ENCODE data around the gene KMT5B. TPM values are rescaled to one million over a fixed set of nuclear protein-coding genes. Genes with fewer than 3 reads are reported as not detected.
A peak's percentile ranks its signal among the peaks of the same experiment; 100 is the strongest.

Gene KMT5B
- total and polyA plus RNA-seq, 2 experiments from 2014 or later = 26.4 to 31.0 TPM

GRCh38 chr11:68135161-68135560, 77.9 kb downstream of the KMT5B start:
- peaks cover 10% of the 10 kb centered on the region for H3K36me3 ChIP-seq (ENCODE audit: insufficient read depth)
- peaks cover 60% of the 10 kb centered on the region for H3K9me3 Mint-ChIP-seq
- H3K27ac Mint-ChIP-seq = no peak overlapping the region
- no peaks in the 10 kb centered on the region for H3K27me3 ChIP-seq (ENCODE audit: insufficient read depth)
- TF ChIP-seq STAT1 (IDR thresholded peaks at IDR 0.05; ENCODE audit: unreplicated experiment) = no peak
- H3K4me1 Mint-ChIP-seq = peaks cover 3% of the 10 kb centered on the region; the same call in 1 of the 3 replicates
- no peaks in the 10 kb centered on the region for H3K9me2 ChIP-seq (ENCODE audit: insufficient read depth)
- no peaks in the 10 kb centered on the region for H3F3A ChIP-seq (replicated peaks; ENCODE audit: low read depth)
- no peaks in the 10 kb centered on the region for H3K4me1 ChIP-seq (ENCODE audit: insufficient read depth)
- peaks cover 11% of the 10 kb centered on the region for H3K27me3 Mint-ChIP-seq (ENCODE audit: insufficient read depth, low read depth, poor library complexity)
- no peak overlapping the region for H2AFZ ChIP-seq
- no peak for ATAC-seq
- no peaks in the 10 kb centered on the region for H4K20me1 ChIP-seq (replicated peaks; ENCODE audit: insufficient read depth)
- H3K27ac ChIP-seq (ENCODE audit: low read depth) = no peak overlapping the region
- no peaks in the 10 kb centered on the region for H3K79me2 ChIP-seq (replicated peaks; ENCODE audit: insufficient read depth)
- H3K4me3 Mint-ChIP-seq = no peak overlapping the region
- H3K4me3 ChIP-seq = no peak overlapping the region
- peaks cover 42% of the 10 kb centered on the region for H3K36me3 Mint-ChIP-seq (ENCODE audit: low read depth)
- no peak for DNase-seq (ENCODE audit: low spot score)
- H3K4me2 ChIP-seq = no peak overlapping the region

- Histone ChIP-seq H3F3A (replicated peaks; ENCODE audit: low read depth) (peaks cover 7% of the 10 kb centered on the region; the same call in 1 of the 2 replicates), H3K9me2 (ENCODE audit: insufficient read depth) (0 out of 2 replicates have a peak, but pooled peaks cover 5% of the 10 kb centered on the region), H3K4me3 (no peak overlapping the region), H3K4me2 (no peak overlapping the region), H3K36me3 (ENCODE audit: insufficient read depth) (peaks cover 10% of the 10 kb centered on the region), H3K27ac (ENCODE audit: low read depth) (no peak overlapping the region), H3K4me1 (ENCODE audit: insufficient read depth) (peaks cover 10% of the 10 kb centered on the region), H3K27me3 (ENCODE audit: insufficient read depth) (no peaks in the 10 kb centered on the region), H2AFZ (no peak overlapping the region), H4K20me1 (replicated peaks; ENCODE audit: insufficient read depth) (no peaks in the 10 kb centered on the region), H3K79me2 (replicated peaks; ENCODE audit: insufficient read depth) (no peaks in the 10 kb centered on the region)
- Mint-ChIP-seq H3K27ac (no peak overlapping the region), H3K4me1 (peaks cover 16% of the 10 kb centered on the region), H3K4me3 (no peak overlapping the region), H3K36me3 (ENCODE audit: low read depth) (peaks cover 50% of the 10 kb centered on the region), H3K27me3 (ENCODE audit: insufficient read depth, low read depth, poor library complexity) (peaks cover 11% of the 10 kb centered on the region), H3K9me3 (peaks cover 73% of the 10 kb centered on the region)
- DNase-seq (ENCODE audit: low spot score) (no peak), ATAC-seq (no peak)
- TF ChIP-seq ZNF114 (CRISPR knock-in tag; IDR thresholded peaks at IDR 0.05) (no peak), ZNF331 (CRISPR knock-in tag; IDR thresholded peaks at IDR 0.05; ENCODE audit: low read depth) (no peak), EZH2phosphoT487 (IDR thresholded peaks at IDR 0.05; ENCODE audit: unreplicated experiment) (no peak)
Measured at GRCh38 chr11:68133761-68134160, 79.3 kb downstream of the KMT5B start.

- Histone ChIP-seq H3K9me2 (ENCODE audit: insufficient read depth) (0 out of 2 replicates have a peak, but pooled peaks cover 5% of the 10 kb centered on the region), H3K4me2 (no peak overlapping the region), H4K20me1 (replicated peaks; ENCODE audit: insufficient read depth) (no peaks in the 10 kb centered on the region), H3K27ac (ENCODE audit: low read depth) (no peak overlapping the region), H3F3A (replicated peaks; ENCODE audit: low read depth) (peaks cover 18% of the 10 kb centered on the region), H3K79me2 (replicated peaks; ENCODE audit: insufficient read depth) (no peaks in the 10 kb centered on the region), H3K4me3 (no peak overlapping the region), H2AFZ (peak overlapping the region; percentile 87), H3K36me3 (ENCODE audit: insufficient read depth) (peaks cover 10% of the 10 kb centered on the region), H3K27me3 (ENCODE audit: insufficient read depth) (no peaks in the 10 kb centered on the region), H3K4me1 (ENCODE audit: insufficient read depth) (peaks cover 40% of the 10 kb centered on the region)
- H3K27ac Mint-ChIP-seq = no peak overlapping the region
- peaks cover 40% of the 10 kb centered on the region for H3K4me1 Mint-ChIP-seq
- DNase-seq (ENCODE audit: low spot score) (no peak), ATAC-seq (no peak)
- peaks cover 59% of the 10 kb centered on the region for H3K9me3 Mint-ChIP-seq
- peaks cover 22% of the 10 kb centered on the region for H3K27me3 Mint-ChIP-seq (ENCODE audit: insufficient read depth, low read depth, poor library complexity)
- peaks cover 43% of the 10 kb centered on the region for H3K36me3 Mint-ChIP-seq (ENCODE audit: low read depth)
- no peak overlapping the region; the same call in 2 of the 3 replicates for H3K4me3 Mint-ChIP-seq
- TF ChIP-seq ZNF462 (CRISPR knock-in tag; IDR thresholded peaks at IDR 0.05) (no peak), ZNF331 (CRISPR knock-in tag; IDR thresholded peaks at IDR 0.05; ENCODE audit: low read depth) (no peak), ZNF114 (CRISPR knock-in tag; IDR thresholded peaks at IDR 0.05) (no peak), ETS1 (IDR thresholded peaks at IDR 0.05) (no peak), EZH2phosphoT487 (IDR thresholded peaks at IDR 0.05; ENCODE audit: unreplicated experiment) (no peak)
Measured at GRCh38 chr11:68130121-68130520, 83.0 kb downstream of the KMT5B start.
